OCI-LY1 (cell line): ENCODE results near the gene ADAMTS17.

ENCODE experiments used
- CTCF ChIP-seq: fragments of 200-600 bp; sonication (generic), shearing (Covaris generic); IDR thresholded peaks from 2 replicates; pipeline ENCODE4 v1.5.1; 2017; ENCODE audit warnings: mild to moderate bottlenecking, antibody characterized with exemption, low read length, moderate library complexity, mixed read lengths
- EZH2 ChIP-seq: fragments of 200-600 bp; sonication (generic), shearing (Covaris generic); IDR thresholded peaks from 2 replicates; pipeline ENCODE4 v1.8.0; 2017; ENCODE audit warnings: borderline replicate concordance, mixed run types, mild to moderate bottlenecking, antibody characterized with exemption, low read length, moderate library complexity, mixed read lengths

DNA sequence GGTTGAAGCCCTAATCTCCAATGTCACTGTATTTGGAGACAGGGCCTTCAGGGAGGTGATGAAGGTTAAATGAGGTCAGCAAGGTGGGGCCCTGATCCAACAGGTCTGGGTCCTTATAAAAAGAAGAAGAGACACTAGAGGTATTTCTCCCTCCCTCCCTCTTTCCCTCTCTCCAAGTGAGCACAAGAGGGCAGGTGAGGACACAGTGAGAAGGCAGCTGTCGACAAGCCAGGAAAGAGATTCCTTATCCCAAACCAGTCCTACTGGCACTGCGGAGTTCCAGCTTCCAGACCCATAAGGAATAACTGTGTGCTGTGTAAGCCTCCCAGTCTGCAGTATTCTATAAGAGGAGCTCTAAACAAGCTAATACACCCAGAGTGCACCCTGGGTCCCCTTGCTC is 134.7 kb downstream of the ADAMTS17 start:
- no peak for TF ChIP-seq CTCF
- TF ChIP-seq EZH2 = no peak
